ENCODE data around the gene ADAMTS13.
A peak's percentile ranks its signal among the peaks of the same experiment; 100 is the strongest.

Gene ADAMTS13

DNA sequence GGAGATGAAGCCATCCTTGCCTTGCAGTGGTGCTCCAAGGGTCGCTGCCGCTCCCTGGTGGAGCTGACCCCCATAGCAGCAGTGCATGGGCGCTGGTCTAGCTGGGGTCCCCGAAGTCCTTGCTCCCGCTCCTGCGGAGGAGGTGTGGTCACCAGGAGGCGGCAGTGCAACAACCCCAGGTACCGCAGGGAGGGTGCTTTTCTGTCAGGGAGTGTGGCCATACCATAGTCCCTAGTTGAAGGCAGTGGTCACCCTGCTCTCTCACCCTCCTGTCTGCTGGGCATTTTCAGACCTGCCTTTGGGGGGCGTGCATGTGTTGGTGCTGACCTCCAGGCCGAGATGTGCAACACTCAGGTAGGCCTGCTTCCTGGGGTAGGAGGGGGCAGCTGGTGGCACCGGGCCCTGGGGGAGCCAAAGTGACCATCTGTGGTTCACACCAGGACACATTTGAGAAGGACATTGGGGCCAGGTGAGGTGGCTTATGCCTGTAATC lies 11.2 kb downstream of the ADAMTS13 start:
- no peak for DNase-seq (ENCODE audit: low read depth)
- TF ChIP-seq, protein P1, sequence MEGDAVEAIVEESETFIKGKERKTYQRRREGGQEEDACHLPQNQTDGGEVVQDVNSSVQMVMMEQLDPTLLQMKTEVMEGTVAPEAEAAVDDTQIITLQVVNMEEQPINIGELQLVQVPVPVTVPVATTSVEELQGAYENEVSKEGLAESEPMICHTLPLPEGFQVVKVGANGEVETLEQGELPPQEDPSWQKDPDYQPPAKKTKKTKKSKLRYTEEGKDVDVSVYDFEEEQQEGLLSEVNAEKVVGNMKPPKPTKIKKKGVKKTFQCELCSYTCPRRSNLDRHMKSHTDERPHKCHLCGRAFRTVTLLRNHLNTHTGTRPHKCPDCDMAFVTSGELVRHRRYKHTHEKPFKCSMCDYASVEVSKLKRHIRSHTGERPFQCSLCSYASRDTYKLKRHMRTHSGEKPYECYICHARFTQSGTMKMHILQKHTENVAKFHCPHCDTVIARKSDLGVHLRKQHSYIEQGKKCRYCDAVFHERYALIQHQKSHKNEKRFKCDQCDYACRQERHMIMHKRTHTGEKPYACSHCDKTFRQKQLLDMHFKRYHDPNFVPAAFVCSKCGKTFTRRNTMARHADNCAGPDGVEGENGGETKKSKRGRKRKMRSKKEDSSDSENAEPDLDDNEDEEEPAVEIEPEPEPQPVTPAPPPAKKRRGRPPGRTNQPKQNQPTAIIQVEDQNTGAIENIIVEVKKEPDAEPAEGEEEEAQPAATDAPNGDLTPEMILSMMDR (conservative IDR thresholded peaks at IDR 0.05; ENCODE audit: low read depth, low read length): no peak
- no peak overlapping the region for H3K4me3 ChIP-seq (ENCODE audit: low read length)

DNA sequence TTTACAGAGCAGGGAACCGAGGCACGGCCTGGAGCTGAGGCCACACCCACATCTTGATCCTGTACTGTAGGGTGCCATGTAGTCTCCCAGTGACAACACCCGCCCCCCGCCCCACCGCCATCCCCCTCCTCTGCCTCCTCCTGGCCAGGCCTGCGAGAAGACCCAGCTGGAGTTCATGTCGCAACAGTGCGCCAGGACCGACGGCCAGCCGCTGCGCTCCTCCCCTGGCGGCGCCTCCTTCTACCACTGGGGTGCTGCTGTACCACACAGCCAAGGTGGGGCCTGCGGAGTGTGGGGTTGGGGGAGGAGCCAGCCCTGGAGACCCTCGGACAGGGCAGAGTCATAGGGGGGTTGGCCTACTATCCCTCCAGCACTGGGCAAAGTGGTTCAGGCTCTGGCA lies 14.5 kb downstream of the ADAMTS13 start:
- DNase-seq (ENCODE audit: low read depth): no peak
- TF ChIP-seq, protein P1 (conservative IDR thresholded peaks at IDR 0.05; ENCODE audit: low read depth, low read length): no peak
- no peak overlapping the region for H3K4me3 ChIP-seq (ENCODE audit: low read length)

DNA sequence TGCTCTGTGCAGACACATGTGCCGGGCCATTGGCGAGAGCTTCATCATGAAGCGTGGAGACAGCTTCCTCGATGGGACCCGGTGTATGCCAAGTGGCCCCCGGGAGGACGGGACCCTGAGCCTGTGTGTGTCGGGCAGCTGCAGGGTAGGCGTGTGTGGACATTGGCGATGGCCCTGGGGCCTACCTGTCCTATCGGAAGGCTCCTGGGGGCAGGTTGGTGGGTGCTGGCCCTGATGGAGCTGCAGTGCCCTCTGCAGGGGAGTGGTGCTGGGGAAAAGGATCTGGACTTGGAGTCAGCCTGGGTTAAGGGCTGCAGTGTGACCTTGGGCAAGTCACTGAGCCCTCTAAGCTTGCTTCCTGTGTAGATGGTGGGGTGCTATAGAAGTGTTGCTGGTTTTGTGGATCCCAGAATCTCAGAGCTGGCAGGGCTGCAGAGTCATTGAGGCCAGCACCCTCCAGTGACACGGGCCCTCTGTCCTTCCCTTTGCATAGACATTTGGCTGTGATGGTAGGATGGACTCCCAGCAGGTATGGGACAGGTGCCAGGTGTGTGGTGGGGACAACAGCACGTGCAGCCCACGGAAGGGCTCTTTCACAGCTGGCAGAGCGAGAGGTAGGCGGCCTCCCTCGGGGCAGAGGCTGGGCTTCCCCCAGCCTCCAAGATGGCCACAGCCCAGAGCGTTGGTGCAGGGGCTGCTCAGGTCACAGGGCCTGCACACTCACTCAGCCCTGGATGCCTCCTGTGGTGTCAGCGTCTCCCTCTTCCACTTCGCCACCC lies 15.8 kb downstream of the ADAMTS13 start:
- no peak for DNase-seq (ENCODE audit: low read depth)
- TF ChIP-seq, protein P1 (conservative IDR thresholded peaks at IDR 0.05; ENCODE audit: low read depth, low read length): peak; percentile 41
- H3K4me3 ChIP-seq (ENCODE audit: low read length): no peak overlapping the region

DNA sequence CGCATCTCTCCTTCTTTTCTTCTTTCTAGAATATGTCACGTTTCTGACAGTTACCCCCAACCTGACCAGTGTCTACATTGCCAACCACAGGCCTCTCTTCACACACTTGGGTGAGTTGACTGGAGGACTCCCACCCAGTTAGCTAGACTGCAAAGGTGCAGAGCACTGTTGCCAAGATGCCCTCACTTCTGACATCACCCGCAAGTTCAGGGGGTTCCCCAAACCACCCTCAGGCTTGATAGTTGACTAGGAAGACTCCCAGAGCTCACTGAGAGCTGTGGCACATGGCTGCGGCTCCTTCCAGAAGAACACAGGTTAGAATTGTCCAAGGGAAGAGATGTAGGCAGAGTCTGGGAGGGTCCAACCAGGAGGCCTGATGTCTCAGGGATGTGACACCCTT lies 17.2 kb downstream of the ADAMTS13 start:
- TF ChIP-seq, protein P1 (conservative IDR thresholded peaks at IDR 0.05; ENCODE audit: low read depth, low read length): no peak
- H3K4me3 ChIP-seq (ENCODE audit: low read length): no peak overlapping the region
- no peak for DNase-seq (ENCODE audit: low read depth)

DNA sequence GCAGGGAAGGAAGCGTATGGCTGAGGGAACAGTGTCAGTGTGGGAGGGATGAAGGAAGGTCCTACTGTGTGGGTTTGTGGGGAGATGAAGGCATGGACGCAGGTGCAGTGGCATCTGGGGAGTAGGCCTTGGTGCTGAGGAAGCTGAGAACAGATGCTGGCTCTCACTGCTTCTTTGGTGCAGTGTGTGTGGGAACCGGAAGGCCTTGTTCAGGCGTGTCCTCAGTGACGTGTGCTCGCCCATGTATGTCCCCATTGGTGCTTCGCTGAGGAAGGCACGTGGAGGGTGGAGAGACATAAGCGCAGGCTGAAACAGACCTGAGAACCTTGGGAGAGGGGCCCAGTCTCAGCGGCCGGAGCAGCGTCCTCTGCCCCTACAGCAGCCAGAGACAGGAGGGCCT lies 18.7 kb downstream of the ADAMTS13 start:
- TF ChIP-seq, protein P1 (conservative IDR thresholded peaks at IDR 0.05; ENCODE audit: low read depth, low read length): no peak
- no peak overlapping the region for H3K4me3 ChIP-seq (ENCODE audit: low read length)
- no peak for DNase-seq (ENCODE audit: low read depth)

DNA sequence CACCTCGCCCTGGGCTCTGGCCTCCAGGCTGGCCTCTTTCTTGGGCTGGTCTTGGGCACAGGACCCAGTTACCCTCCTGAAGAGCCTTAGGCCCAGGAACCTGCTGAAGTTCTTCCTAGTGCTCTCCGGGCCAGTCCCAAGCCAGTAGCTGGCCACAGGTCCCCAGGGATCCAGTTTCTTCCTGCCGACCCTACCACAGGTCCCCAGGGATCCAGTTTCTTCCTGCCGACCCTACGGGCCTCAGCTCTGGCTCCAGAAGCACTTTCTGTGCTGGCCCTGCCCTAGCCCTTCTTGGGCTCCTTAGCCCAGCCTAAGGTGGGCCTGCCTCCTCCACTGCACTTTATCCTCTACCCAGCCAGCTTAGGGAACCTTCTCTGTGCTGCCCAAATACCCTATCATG lies 19.4 kb downstream of the ADAMTS13 start:
- DNase-seq (ENCODE audit: low read depth): no peak
- H3K4me3 ChIP-seq (ENCODE audit: low read length): no peak overlapping the region
- TF ChIP-seq, protein P1 (conservative IDR thresholded peaks at IDR 0.05; ENCODE audit: low read depth, low read length): no peak

DNA sequence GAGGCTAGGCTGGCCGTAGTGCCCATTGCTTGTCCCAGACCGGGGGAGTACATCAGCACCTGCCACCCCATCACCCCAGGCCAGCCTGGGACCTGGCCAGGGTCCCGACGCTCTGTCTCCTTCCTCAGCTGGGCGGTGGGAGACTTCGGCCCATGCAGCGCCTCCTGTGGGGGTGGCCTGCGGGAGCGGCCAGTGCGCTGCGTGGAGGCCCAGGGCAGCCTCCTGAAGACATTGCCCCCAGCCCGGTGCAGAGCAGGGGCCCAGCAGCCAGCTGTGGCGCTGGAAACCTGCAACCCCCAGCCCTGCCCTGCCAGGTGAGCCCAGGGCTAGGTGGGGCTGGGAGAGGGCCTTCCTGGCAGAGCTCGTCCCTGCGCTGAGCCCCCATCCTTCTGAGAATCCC lies 21.1 kb downstream of the ADAMTS13 start:
- H3K4me3 ChIP-seq (ENCODE audit: low read length): no peak overlapping the region
- DNase-seq (ENCODE audit: low read depth): no peak
- TF ChIP-seq, protein P1 (conservative IDR thresholded peaks at IDR 0.05; ENCODE audit: low read depth, low read length): no peak

Measured in retinal pigment epithelial cell (primary cell).